HFFc6 (cell line): ENCODE data around the gene GJD3. TPM values are rescaled to one million over a fixed set of nuclear protein-coding genes. Genes with fewer than 3 reads are reported as not detected.
"Not testable (repeated sequence)": the region's sequence is repeated elsewhere in the genome, so short reads cannot be mapped to it uniquely, and the experiment has no call there.

ENCODE experiments used
- DNase-seq: peaks from one replicate; pipeline ENCODE4 v3.0.0-alpha.2; 2018
- H3K27ac Mint-ChIP-seq: 2 replicates; pipeline ENCODE4 v1.8.0; 2020; ENCODE audit warnings: mild to moderate bottlenecking, mixed read lengths
- H3K27me3 Mint-ChIP-seq: 2 replicates; pipeline ENCODE4 v1.8.0; 2021; ENCODE audit warnings: mild to moderate bottlenecking, moderate library complexity, mixed read lengths; ENCODE audit not compliant: insufficient read depth
- H3K36me3 Mint-ChIP-seq: 2 replicates; pipeline ENCODE4 v1.8.0; 2021; ENCODE audit warnings: low read depth, mixed read lengths
- H3K4me1 Mint-ChIP-seq: 2 replicates; pipeline ENCODE4 v1.8.0; 2020; ENCODE audit warnings: low read depth, mixed read lengths
- H3K4me3 Mint-ChIP-seq: 2 replicates; pipeline ENCODE4 v1.8.0; 2020; ENCODE audit warnings: mild to moderate bottlenecking, moderate library complexity, mixed read lengths
- H3K9me3 Mint-ChIP-seq: 2 replicates; pipeline ENCODE4 v1.8.0; 2020; ENCODE audit warnings: mild to moderate bottlenecking, mixed read lengths
- CTCF ChIP-seq: fragments of 200-600 bp; sonication (generic); IDR thresholded peaks from 2 replicates; pipeline ENCODE4 v1.5.0; 2021; ENCODE audit warnings: antibody characterized with exemption, mild to moderate bottlenecking
- total RNA-seq, 6 experiments: library from RNA; stranded (reverse); fragmentation: NEBNext Ultra II Directional; extraction: Animal tissue kit (Norgen Biotek cat#: 25700); gene quantifications; 2 replicates in 1 of 6; 3 replicates in 5 of 6; pipeline ENCODE4 v1.2.3, GENCODE V29; 2021

Gene GJD3
- total RNA-seq, 6 experiments from 2014 or later: 0.36 to 1.4 (median 0.81) TPM

- Mint-ChIP-seq H3K27me3 (no peaks in the 10 kb centered on the region; the same call in 1 of the 2 replicates), H3K9me3 (peaks cover 7% of the 10 kb centered on the region; the same call in 1 of the 2 replicates), H3K36me3 (peaks cover 8% of the 10 kb centered on the region), H3K27ac (no peak overlapping the region), H3K4me3 (no peak overlapping the region), H3K4me1 (no peaks in the 10 kb centered on the region)
- TF ChIP-seq CTCF: no peak
- no peak for DNase-seq
Observed at GRCh38 chr17:40378966-40379365, 14.4 kb upstream of the GJD3 start.

GRCh38 chr17:40377832-40378231 is 13.3 kb upstream of the GJD3 start:
- Mint-ChIP-seq H3K27ac (no peak overlapping the region), H3K4me1 (peaks cover 9% of the 10 kb centered on the region), H3K4me3 (no peak overlapping the region), H3K27me3 (no peaks in the 10 kb centered on the region; the same call in 1 of the 2 replicates), H3K9me3 (peaks cover 14% of the 10 kb centered on the region), H3K36me3 (peaks cover 15% of the 10 kb centered on the region)
- TF ChIP-seq CTCF: no peak
- no peak for DNase-seq

- Mint-ChIP-seq H3K36me3 (peaks cover 25% of the 10 kb centered on the region), H3K9me3 (peaks cover 23% of the 10 kb centered on the region), H3K4me1 (peaks cover 19% of the 10 kb centered on the region)
- not testable (repeated sequence) for H3K4me3 Mint-ChIP-seq, H3K27me3 Mint-ChIP-seq, DNase-seq, H3K27ac Mint-ChIP-seq
Observed at GRCh38 chr17:40376541-40376940, 12.0 kb upstream of the GJD3 start.

GRCh38 chr17:40375786-40376185 is 11.2 kb upstream of the GJD3 start:
- Mint-ChIP-seq H3K4me1 (peaks cover 19% of the 10 kb centered on the region), H3K9me3 (peaks cover 23% of the 10 kb centered on the region), H3K36me3 (peaks cover 28% of the 10 kb centered on the region)
- H3K27ac Mint-ChIP-seq, H3K4me3 Mint-ChIP-seq, DNase-seq, H3K27me3 Mint-ChIP-seq: not testable (repeated sequence)

- Mint-ChIP-seq H3K27ac (no peak overlapping the region), H3K4me3 (no peak overlapping the region), H3K9me3 (peaks cover 23% of the 10 kb centered on the region), H3K27me3 (no peaks in the 10 kb centered on the region), H3K4me1 (peaks cover 19% of the 10 kb centered on the region), H3K36me3 (peaks cover 28% of the 10 kb centered on the region)
- DNase-seq: no peak
- TF ChIP-seq CTCF: no peak
Observed at GRCh38 chr17:40374821-40375498, 10.4 kb upstream of the GJD3 start.

- Mint-ChIP-seq H3K27ac (no peak overlapping the region), H3K36me3 (peaks cover 28% of the 10 kb centered on the region), H3K4me1 (peaks cover 19% of the 10 kb centered on the region), H3K27me3 (no peaks in the 10 kb centered on the region; the same call in 1 of the 2 replicates), H3K4me3 (no peak overlapping the region), H3K9me3 (peaks cover 23% of the 10 kb centered on the region)
- TF ChIP-seq CTCF: no peak
- no peak for DNase-seq
Observed at GRCh38 chr17:40373999-40374398, 9.5 kb upstream of the GJD3 start.
